ENCODE data around the gene MGMT. TPM values are rescaled to one million over a fixed set of nuclear protein-coding genes. Genes with fewer than 3 reads are reported as not detected.

The MGMT gene
- total and polyA plus RNA-seq, 7 donors, result 4.2 to 13.3 (median 7.5) TPM

DNA sequence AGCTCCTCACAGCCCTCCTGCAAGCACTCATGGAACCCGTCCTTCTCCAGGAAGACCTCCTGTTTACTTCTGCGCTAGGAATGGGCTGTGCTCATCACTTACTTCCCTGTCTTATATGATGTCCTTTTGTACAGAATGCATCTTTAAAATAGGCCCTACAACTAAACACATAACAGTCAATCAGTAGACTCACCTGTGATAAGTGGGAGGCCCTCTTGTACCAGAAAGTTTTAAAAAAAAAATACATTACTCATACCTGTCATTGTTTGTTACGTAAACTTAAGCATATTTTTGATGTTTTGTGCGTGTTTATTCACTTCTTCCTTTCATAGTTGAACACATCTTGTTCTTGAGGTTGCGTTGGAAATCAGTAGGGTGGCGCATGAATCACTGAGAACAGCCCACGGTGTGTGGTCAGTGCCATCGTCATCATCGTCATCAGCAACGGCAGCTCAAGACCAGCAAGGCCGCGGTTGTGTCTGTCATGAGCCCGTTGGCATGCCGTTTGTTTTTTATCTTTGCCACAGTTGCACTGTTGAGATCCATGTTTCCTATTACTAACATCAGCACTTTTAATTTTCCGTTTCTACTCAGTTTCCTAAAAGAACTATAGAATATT, 232.8 kb downstream of the MGMT start:
- no peak for TF ChIP-seq CTCF (IDR thresholded peaks at IDR 0.05)
- intact Hi-C loops (cut with DNase I), result no loop called here
- Histone ChIP-seq H3K36me3 (ENCODE audit: insufficient read depth in 1 of 2, low read depth in 1 of 2) (no peaks in the 10 kb centered on the region), H3K4me3 (no peak overlapping the region), H3K27me3 (ENCODE audit: insufficient read depth in 3 of 3, low read length in 2 of 3) (no peaks in the 10 kb centered on the region), H3K9me3 (no peaks in the 10 kb centered on the region), H3K4me1 (no peaks in the 10 kb centered on the region), H3K27ac (no peak overlapping the region)
- DNase-seq (no peak), ATAC-seq (no peak)
- 83 to 91% (median 88%) methylated on average over 15 of the region's 15 CpGs for WGBS, 3 donors

DNA sequence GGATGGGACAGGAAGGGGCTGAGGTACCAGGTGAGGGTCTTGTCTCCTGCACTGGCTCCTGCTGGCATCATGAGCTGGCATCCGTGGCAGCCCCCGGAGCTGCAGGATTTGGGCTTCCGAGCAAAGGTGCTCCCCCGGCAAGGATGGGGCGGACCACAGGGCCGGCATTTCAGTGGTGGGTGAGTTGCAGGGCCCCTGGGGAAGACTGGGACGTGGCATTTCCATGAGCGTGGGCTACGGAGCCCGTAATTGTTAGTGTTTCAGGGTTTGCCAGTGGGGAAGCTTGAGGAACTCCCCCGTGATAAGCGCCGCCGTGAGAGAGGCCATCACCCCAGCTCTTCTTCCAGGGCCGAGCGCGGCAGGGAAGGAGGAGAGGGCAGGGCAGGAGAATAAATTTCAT, 235.6 kb downstream of the MGMT start:
- ATAC-seq, result no peak
- DNase-seq, result no peak

GRCh38 chr10:129703287-129704137, 236.5 kb downstream of the MGMT start:
- H3K27me3 ChIP-seq (ENCODE audit: insufficient read depth in 3 of 3, low read length in 2 of 3), result no peaks in the 10 kb centered on the region
- H3K4me3 ChIP-seq, result no peak overlapping the region
- no peaks in the 10 kb centered on the region for H3K9me3 ChIP-seq
- no peak for TF ChIP-seq CTCF (IDR thresholded peaks at IDR 0.05)
- 83 to 87% (median 83%) methylated on average over 26 of the region's 26 CpGs for whole genome bisulfite sequencing, 3 donors
- ATAC-seq (no peak), DNase-seq (no peak)
- H3K27ac ChIP-seq, result no peak overlapping the region
- intact Hi-C loops (cut with DNase I), result no loop called here
- H3K36me3 ChIP-seq (ENCODE audit: insufficient read depth in 1 of 2, low read depth in 1 of 2), result no peaks in the 10 kb centered on the region
- H3K4me1 ChIP-seq, result peaks cover 7% of the 10 kb centered on the region

More for the DNA sequence above, 235.6 kb downstream of the MGMT start:
- Histone ChIP-seq H3K36me3 (ENCODE audit: insufficient read depth in 1 of 2, low read depth in 1 of 2) (no peaks in the 10 kb centered on the region), H3K9me3 (no peaks in the 10 kb centered on the region), H3K27me3 (ENCODE audit: insufficient read depth in 3 of 3, low read length in 2 of 3) (no peaks in the 10 kb centered on the region), H3K27ac (no peak overlapping the region), H3K4me3 (no peak overlapping the region), H3K4me1 (peaks cover under 1% of the 10 kb centered on the region)
- TF ChIP-seq CTCF (IDR thresholded peaks at IDR 0.05), result no peak
- intact Hi-C loops (cut with DNase I), result no loop called here
- 96 to 98% (median 97%) methylated on average over 17 of the region's 17 CpGs for WGBS, 3 donors

DNA sequence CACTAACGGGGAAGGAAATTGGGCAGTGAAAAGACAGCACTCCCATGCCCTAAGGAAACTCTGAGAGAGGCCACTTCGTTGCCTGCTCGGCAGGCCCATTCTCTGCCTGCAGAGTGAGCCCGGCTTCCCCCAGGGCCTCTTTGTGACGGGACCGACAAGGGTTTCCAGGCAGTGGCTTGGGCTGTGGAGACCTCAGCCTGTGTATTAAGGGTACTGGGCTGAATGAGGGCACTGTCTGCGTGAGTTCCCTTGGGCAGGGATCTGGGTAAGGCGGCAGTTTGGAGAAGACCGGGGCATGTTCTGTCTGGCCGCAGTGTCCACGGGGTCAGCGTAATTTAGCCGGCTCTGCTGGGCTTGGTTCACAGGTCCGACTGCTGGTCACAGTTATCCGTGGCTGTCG, 237.2 kb downstream of the MGMT start:
- H3K27ac ChIP-seq, result no peak overlapping the region
- intact Hi-C loops (cut with DNase I), result no loop called here
- ATAC-seq (no peak), DNase-seq (no peak)
- no peaks in the 10 kb centered on the region for H3K9me3 ChIP-seq
- 92 to 93% (median 92%) methylated on average over 16 of the region's 16 CpGs for WGBS, 3 donors
- H3K4me3 ChIP-seq, result no peak overlapping the region
- no peaks in the 10 kb centered on the region for H3K27me3 ChIP-seq (ENCODE audit: insufficient read depth in 3 of 3, low read length in 2 of 3)
- no peaks in the 10 kb centered on the region for H3K36me3 ChIP-seq (ENCODE audit: insufficient read depth in 1 of 2, low read depth in 1 of 2)
- peaks cover 7% of the 10 kb centered on the region for H3K4me1 ChIP-seq
- no peak for TF ChIP-seq CTCF (IDR thresholded peaks at IDR 0.05)
